K562 (cell line): ENCODE data around the gene OVOL1. TPM values are rescaled to one million over a fixed set of nuclear protein-coding genes. Genes with fewer than 3 reads are reported as not detected.

ENCODE experiments used
- ARID2 ChIP-seq: fragments of 450-650 bp; IDR thresholded peaks from 2 replicates; pipeline ENCODE4 v1.6.1; 2017; ENCODE audit warnings: antibody characterized with exemption, mild to moderate bottlenecking
- HDAC1 ChIP-seq, 2 experiments: fragments of 450-650 bp; IDR thresholded peaks; 2 replicates each; pipeline ENCODE4 v1.6.1; 2016 to 2017; ENCODE audit warnings: inconsistent platforms in 1 of 2, mild to moderate bottlenecking in 1 of 2, moderate library complexity in 1 of 2
- HLTF ChIP-seq: fragments of 450-650 bp; IDR thresholded peaks from 2 replicates; pipeline ENCODE4 v1.6.1; 2016
- ILK ChIP-seq: fragments of 450-650 bp; IDR thresholded peaks from 2 replicates; pipeline ENCODE4 v1.6.1; 2016; ENCODE audit warnings: missing genetic modification characterization, low read depth, mild to moderate bottlenecking, missing compliant biosample characterization, moderate library complexity, borderline replicate concordance
- KAT7 ChIP-seq: sonication (generic); formaldehyde crosslinking; IDR thresholded peaks from 2 replicates; pipeline ENCODE4 v1.8.0; 2022; ENCODE audit warnings: missing genetic modification reagents, mild to moderate bottlenecking, borderline replicate concordance
- MCM3 ChIP-seq: fragments of 450-650 bp; IDR thresholded peaks from 2 replicates; pipeline ENCODE4 v1.6.1; 2016
- MECOM ChIP-seq: fragments of 250-450 bp; sonication (Bioruptor Pico); IDR thresholded peaks from 2 replicates; pipeline ENCODE4 v1.8.0; 2022; ENCODE audit warnings: inconsistent platforms
- MLLT1 ChIP-seq, 2 experiments: fragments of 450-650 bp; IDR thresholded peaks; 2 replicates each; pipeline ENCODE4 v1.6.1; 2016
- PCBP2 ChIP-seq: fragments of 200-400 bp; formaldehyde crosslinking; IDR thresholded peaks from 2 replicates; pipeline ENCODE4 v1.6.1; 2018; ENCODE audit warnings: low read length, low read depth, mild to moderate bottlenecking, moderate library complexity; ENCODE audit not compliant: poor library complexity, severe bottlenecking
- POLR2B ChIP-seq: fragments of 450-650 bp; IDR thresholded peaks from 2 replicates; pipeline ENCODE4 v1.6.1; 2018; ENCODE audit warnings: low read depth; ENCODE audit not compliant: partially characterized antibody
- POLR2G ChIP-seq: fragments of 200-400 bp; formaldehyde crosslinking; IDR thresholded peaks from 2 replicates; pipeline ENCODE4 v1.6.1; 2017; ENCODE audit warnings: low read depth, mild to moderate bottlenecking, antibody characterized with exemption, low read length, moderate library complexity
- RFX1 ChIP-seq: fragments of 450-650 bp; IDR thresholded peaks from 2 replicates; pipeline ENCODE4 v1.6.1; 2016; ENCODE audit warnings: mild to moderate bottlenecking, moderate library complexity
- TCF15 ChIP-seq: fragments of 250-450 bp; sonication (Bioruptor Pico); IDR thresholded peaks from 2 replicates; pipeline ENCODE4 v1.8.0; 2022; ENCODE audit warnings: moderate library complexity, mild to moderate bottlenecking, inconsistent platforms
- TFE3 ChIP-seq: fragments of 450-650 bp; formaldehyde crosslinking; IDR thresholded peaks from 2 replicates; pipeline ENCODE4 v1.4.0; 2020; ENCODE audit warnings: mild to moderate bottlenecking, mixed read lengths
- ZKSCAN8 ChIP-seq: fragments of 200-800 bp; sonication (Bioruptor generic); IDR thresholded peaks from 2 replicates; pipeline ENCODE4 v1.6.1; 2016; ENCODE audit warnings: missing genetic modification characterization, missing compliant biosample characterization
- ZNF175 ChIP-seq: fragments of 200-800 bp; sonication (Bioruptor generic); IDR thresholded peaks from 2 replicates; pipeline ENCODE4 v1.6.1; 2016; ENCODE audit warnings: low read depth, mild to moderate bottlenecking, missing genetic modification characterization, missing compliant biosample characterization
- ZNF398 ChIP-seq: fragments of 250-450 bp; sonication (Bioruptor Pico); IDR thresholded peaks from 2 replicates; pipeline ENCODE4 v1.8.0; 2021; ENCODE audit warnings: moderate library complexity, mild to moderate bottlenecking, inconsistent platforms
- polyA plus RNA-seq, 8 experiments: library from polyadenylated mRNA; depleted of rRNA in 4 of 8; stranded (reverse) in 5 of 8; unstranded in 3 of 8; fragments of >200 nt; fragmentation: Nextera tagmentation in 2 of 8; fragmentation: Illumina TruSeq in 1 of 8; extraction: Ambion mirVana in 2 of 8; extraction: Trizol in 1 of 8; gene quantifications; 2 replicates each; pipeline versions ENCODE4 v1.2.1 to v1.2.3, GENCODE V29; 2011 to 2014; ENCODE audit warnings: inconsistent platforms in 1 of 8, missing spikeins in 1 of 8
- total RNA-seq, 7 experiments: library from RNA; depleted of rRNA in 6 of 7; stranded (reverse); fragments of >200 nt in 6 of 7; fragmentation: Illumina TruSeq in 2 of 7; extraction: Trizol in 2 of 7; gene quantifications; 2 replicates each; pipeline versions ENCODE4 v1.2.1 to v1.2.3, GENCODE V29; 2011 to 2021; ENCODE audit warnings: low replicate concordance in 1 of 7
- TF ChIP-seq, protein P1 (sequence below): fragments of 450-650 bp; IDR thresholded peaks from 2 replicates; pipeline ENCODE4 v1.6.1; 2017; ENCODE audit warnings: antibody characterized with exemption, mild to moderate bottlenecking

The OVOL1 gene
- total and polyA plus RNA-seq, 9 of the 15 experiments (the other 6 are each of a cell fraction or from before 2014, with no cell fraction given), result 0.09 TPM; not detected in 8

GRCh38 chr11:65779919-65780769, 6.7 kb upstream of the OVOL1 start (continued):
- TF ChIP-seq MLLT1 (IDR thresholded peaks at IDR 0.05) (peak in 1 of 2 experiments; percentile 64; a peak in 1 of 4 replicates), KAT7 (CRISPR knock-in tag) (peak; percentile 86; the same call in 1 of the 2 replicates), ZNF398 (CRISPR knock-in tag) (no peak), ARID2 (no peak; the same call in 1 of the 2 replicates), ZKSCAN8 (no peak), POLR2G (peak; percentile 79), MCM3 (no peak), HDAC1 (IDR thresholded peaks at IDR 0.05) (peak in 1 of 2 experiments; percentile 57; a peak in 1 of 4 replicates), HLTF (no peak), TCF15 (CRISPR knock-in tag) (no peak), POLR2B (peak; percentile 64), MECOM (CRISPR knock-in tag) (no peak), TFE3 (CRISPR knock-in tag) (no peak), PCBP2 (no peak), RFX1 (no peak), ZNF175 (CRISPR knock-in tag) (no peak), ILK (tag) (no peak)
- TF ChIP-seq, protein P1, sequence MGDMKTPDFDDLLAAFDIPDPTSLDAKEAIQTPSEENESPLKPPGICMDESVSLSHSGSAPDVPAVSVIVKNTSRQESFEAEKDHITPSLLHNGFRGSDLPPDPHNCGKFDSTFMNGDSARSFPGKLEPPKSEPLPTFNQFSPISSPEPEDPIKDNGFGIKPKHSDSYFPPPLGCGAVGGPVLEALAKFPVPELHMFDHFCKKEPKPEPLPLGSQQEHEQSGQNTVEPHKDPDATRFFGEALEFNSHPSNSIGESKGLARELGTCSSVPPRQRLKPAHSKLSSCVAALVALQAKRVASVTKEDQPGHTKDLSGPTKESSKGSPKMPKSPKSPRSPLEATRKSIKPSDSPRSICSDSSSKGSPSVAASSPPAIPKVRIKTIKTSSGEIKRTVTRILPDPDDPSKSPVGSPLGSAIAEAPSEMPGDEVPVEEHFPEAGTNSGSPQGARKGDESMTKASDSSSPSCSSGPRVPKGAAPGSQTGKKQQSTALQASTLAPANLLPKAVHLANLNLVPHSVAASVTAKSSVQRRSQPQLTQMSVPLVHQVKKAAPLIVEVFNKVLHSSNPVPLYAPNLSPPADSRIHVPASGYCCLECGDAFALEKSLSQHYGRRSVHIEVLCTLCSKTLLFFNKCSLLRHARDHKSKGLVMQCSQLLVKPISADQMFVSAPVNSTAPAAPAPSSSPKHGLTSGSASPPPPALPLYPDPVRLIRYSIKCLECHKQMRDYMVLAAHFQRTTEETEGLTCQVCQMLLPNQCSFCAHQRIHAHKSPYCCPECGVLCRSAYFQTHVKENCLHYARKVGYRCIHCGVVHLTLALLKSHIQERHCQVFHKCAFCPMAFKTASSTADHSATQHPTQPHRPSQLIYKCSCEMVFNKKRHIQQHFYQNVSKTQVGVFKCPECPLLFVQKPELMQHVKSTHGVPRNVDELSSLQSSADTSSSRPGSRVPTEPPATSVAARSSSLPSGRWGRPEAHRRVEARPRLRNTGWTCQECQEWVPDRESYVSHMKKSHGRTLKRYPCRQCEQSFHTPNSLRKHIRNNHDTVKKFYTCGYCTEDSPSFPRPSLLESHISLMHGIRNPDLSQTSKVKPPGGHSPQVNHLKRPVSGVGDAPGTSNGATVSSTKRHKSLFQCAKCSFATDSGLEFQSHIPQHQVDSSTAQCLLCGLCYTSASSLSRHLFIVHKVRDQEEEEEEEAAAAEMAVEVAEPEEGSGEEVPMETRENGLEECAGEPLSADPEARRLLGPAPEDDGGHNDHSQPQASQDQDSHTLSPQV, result peak; percentile 77
